ENCODE measurements around the gene NPC1L1. TPM values are rescaled to one million over a fixed set of nuclear protein-coding genes. Genes with fewer than 3 reads are reported as not detected.

The NPC1L1 gene
- total and polyA plus RNA-seq, 4 donors = 0.01 to 0.48 (median 0.03) TPM

DNA sequence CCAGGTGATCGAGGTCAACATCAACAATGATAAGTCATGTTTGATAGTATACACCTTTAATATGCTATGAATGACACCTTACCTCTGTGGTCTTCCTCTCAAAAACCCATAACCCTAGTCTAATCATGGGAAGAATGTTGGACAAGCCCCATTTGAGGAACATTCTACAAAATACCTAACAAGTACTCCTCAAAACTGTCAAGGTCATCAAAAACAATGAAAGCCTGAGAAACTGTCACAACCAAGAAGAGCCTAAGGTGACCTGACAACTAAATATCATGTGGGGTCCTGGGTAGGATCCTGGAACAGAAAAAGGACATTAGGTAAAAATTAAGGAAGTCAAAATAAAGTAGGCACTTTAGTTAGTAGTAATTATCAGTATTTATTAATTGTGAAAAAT lies 44.7 kb downstream of the NPC1L1 start:
- no peaks in the 10 kb centered on the region for H3K36me3 ChIP-seq (ENCODE audit: control insufficient read depth in 4 of 4, insufficient read depth in 4 of 4, low read length in 4 of 4)
- ATAC-seq (ENCODE audit: insufficient read depth, low FRiP score) (no peak), DNase-seq (no peak)
- H3K27ac ChIP-seq (ENCODE audit: low read depth in 1 of 2, low read length in 1 of 2) = no peak overlapping the region
- TF ChIP-seq, protein P1, sequence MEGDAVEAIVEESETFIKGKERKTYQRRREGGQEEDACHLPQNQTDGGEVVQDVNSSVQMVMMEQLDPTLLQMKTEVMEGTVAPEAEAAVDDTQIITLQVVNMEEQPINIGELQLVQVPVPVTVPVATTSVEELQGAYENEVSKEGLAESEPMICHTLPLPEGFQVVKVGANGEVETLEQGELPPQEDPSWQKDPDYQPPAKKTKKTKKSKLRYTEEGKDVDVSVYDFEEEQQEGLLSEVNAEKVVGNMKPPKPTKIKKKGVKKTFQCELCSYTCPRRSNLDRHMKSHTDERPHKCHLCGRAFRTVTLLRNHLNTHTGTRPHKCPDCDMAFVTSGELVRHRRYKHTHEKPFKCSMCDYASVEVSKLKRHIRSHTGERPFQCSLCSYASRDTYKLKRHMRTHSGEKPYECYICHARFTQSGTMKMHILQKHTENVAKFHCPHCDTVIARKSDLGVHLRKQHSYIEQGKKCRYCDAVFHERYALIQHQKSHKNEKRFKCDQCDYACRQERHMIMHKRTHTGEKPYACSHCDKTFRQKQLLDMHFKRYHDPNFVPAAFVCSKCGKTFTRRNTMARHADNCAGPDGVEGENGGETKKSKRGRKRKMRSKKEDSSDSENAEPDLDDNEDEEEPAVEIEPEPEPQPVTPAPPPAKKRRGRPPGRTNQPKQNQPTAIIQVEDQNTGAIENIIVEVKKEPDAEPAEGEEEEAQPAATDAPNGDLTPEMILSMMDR (IDR thresholded peaks at IDR 0.05; ENCODE audit: control extremely low read depth, extremely low read depth) = no peak
- H3K4me3 ChIP-seq = no peak overlapping the region
- peaks cover 0 to 6% (median 0%) of the 10 kb centered on the region in 3 donors for H3K27me3 ChIP-seq (ENCODE audit: control insufficient read depth in 3 of 3, insufficient read depth in 3 of 3, low read length in 2 of 3)
- 85% methylated on average over 1 of the region's 1 CpG for WGBS, 2 donors
- H3K9ac ChIP-seq (ENCODE audit: insufficient read depth in 1 of 2, low read length in 2 of 2) = no peak overlapping the region
- H3K9me3 ChIP-seq (ENCODE audit: control insufficient read depth in 4 of 4, insufficient read depth in 3 of 4, low read length in 3 of 4) = no peaks in the 10 kb centered on the region
- peaks cover 0 to under 1% (median 0%) of the 10 kb centered on the region in 5 donors for H3K4me1 ChIP-seq (ENCODE audit: control insufficient read depth in 5 of 5, insufficient read depth in 5 of 5, low read length in 5 of 5)

DNA sequence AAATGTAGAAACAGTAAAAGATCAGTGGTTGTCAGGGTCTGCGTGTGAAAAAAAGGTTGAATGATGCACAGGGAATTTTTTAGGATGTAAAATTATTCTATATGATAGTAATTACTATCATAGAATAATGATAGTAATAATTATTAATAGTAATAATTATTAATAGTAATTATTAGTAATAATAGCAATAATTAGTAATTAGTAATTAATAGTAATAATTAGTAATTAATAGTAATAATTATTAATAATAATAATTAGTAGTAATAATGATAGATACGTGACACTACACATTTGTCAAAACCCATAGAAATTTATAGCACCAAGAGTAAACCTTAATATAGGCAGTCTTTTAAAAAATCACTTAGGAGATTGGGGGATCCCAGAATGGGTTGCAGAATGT lies 46.2 kb downstream of the NPC1L1 start:
- H3K4me3 ChIP-seq = no peak overlapping the region
- WGBS, 2 donors = 85 to 88% methylated on average over 2 of the region's 2 CpGs
- no peak overlapping the region for H3K9ac ChIP-seq (ENCODE audit: insufficient read depth in 1 of 2, low read length in 2 of 2)
- no peak overlapping the region for H3K27ac ChIP-seq (ENCODE audit: low read depth in 1 of 2, low read length in 1 of 2)
- H3K27me3 ChIP-seq (ENCODE audit: control insufficient read depth in 3 of 3, insufficient read depth in 3 of 3, low read length in 2 of 3) = peaks cover 0 to 6% (median 0%) of the 10 kb centered on the region in 3 donors
- no peak for ATAC-seq (ENCODE audit: insufficient read depth, low FRiP score)
- peaks cover 0 to 5% (median 0%) of the 10 kb centered on the region in 5 donors for H3K4me1 ChIP-seq (ENCODE audit: control insufficient read depth in 5 of 5, insufficient read depth in 5 of 5, low read length in 5 of 5)
- H3K36me3 ChIP-seq (ENCODE audit: control insufficient read depth in 4 of 4, insufficient read depth in 4 of 4, low read length in 4 of 4) = peaks cover 0 to 2% (median 0%) of the 10 kb centered on the region in 4 donors
- H3K9me3 ChIP-seq (ENCODE audit: control insufficient read depth in 4 of 4, insufficient read depth in 3 of 4, low read length in 3 of 4) = no peaks in the 10 kb centered on the region
- TF ChIP-seq, protein P1 (IDR thresholded peaks at IDR 0.05; ENCODE audit: control extremely low read depth, extremely low read depth) = no peak
- DNase-seq = no peak

DNA sequence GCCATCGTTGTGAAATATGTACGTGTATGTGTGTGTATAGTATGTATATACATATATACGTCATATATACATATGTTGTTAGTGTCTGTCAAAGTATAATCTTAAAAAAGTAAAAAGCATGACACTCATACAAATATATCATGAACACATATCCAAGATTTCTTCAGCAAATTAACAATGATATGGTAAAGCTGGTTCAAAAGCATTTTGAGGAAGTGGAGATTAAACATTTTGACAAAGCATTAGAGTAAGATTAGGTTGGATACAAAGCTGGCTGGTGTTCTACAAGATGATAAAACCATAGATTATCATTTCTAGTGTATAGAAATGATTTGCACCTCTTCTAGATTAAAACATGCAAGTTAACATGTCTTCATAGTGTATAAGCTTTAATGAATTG lies 49.9 kb downstream of the NPC1L1 start:
- Histone ChIP-seq H3K4me1 (ENCODE audit: control insufficient read depth in 5 of 5, insufficient read depth in 5 of 5, low read length in 5 of 5) (peaks cover 3 to 16% (median 8%) of the 10 kb centered on the region in 5 donors), H3K4me3 (no peak overlapping the region), H3K27me3 (ENCODE audit: control insufficient read depth in 3 of 3, insufficient read depth in 3 of 3, low read length in 2 of 3) (peaks cover 0 to 6% (median 0%) of the 10 kb centered on the region in 3 donors), H3K9ac (ENCODE audit: insufficient read depth in 1 of 2, low read length in 2 of 2) (peak overlapping the region in 1 of 2 donors; percentile 28), H3K27ac (ENCODE audit: low read depth in 1 of 2, low read length in 1 of 2) (peak overlapping the region in 1 of 2 donors; percentile 98), H3K9me3 (ENCODE audit: control insufficient read depth in 4 of 4, insufficient read depth in 3 of 4, low read length in 3 of 4) (no peaks in the 10 kb centered on the region), H3K36me3 (ENCODE audit: control insufficient read depth in 4 of 4, insufficient read depth in 4 of 4, low read length in 4 of 4) (peaks cover 0 to 3% (median 0%) of the 10 kb centered on the region in 4 donors)
- 10 to 12% methylated on average over 3 of the region's 3 CpGs for WGBS, 2 donors
- TF ChIP-seq, protein P1 (IDR thresholded peaks at IDR 0.05; ENCODE audit: control extremely low read depth, extremely low read depth) = no peak
- DNase-seq = no peak
- ATAC-seq (ENCODE audit: insufficient read depth, low FRiP score) = no peak
